H9 (cell line): Measurements from ENCODE around the gene MORN1. TPM values are rescaled to one million over a fixed set of nuclear protein-coding genes. Genes with fewer than 3 reads are reported as not detected.

ENCODE experiments used
- DNase-seq: peaks from one replicate; pipeline ENCODE4 v3.0.0-alpha.2; 2017
- H2AFZ ChIP-seq: one replicate; pipeline ENCODE4 v1.6.1; 2013; ENCODE audit warnings: mild to moderate bottlenecking, low read length, control low read depth, moderate library complexity
- H2AK5ac ChIP-seq: 2 replicates; pipeline ENCODE4 v1.6.1; 2013; ENCODE audit warnings: low read length, control low read depth, mixed read lengths; ENCODE audit not compliant: insufficient read length
- H2BK120ac ChIP-seq: one replicate; pipeline ENCODE4 v1.6.1; 2013; ENCODE audit warnings: low read depth, mild to moderate bottlenecking, low read length, control low read depth, inconsistent platforms; ENCODE audit not compliant: poor library complexity, severe bottlenecking
- H2BK12ac ChIP-seq: 2 replicates; pipeline ENCODE4 v1.6.1; 2013; ENCODE audit warnings: low read length, control low read depth, mixed read lengths, low read depth; ENCODE audit not compliant: insufficient read length
- H2BK15ac ChIP-seq: 2 replicates; pipeline ENCODE4 v1.6.1; 2013; ENCODE audit warnings: low read depth, low read length, control low read depth
- H2BK20ac ChIP-seq: one replicate; pipeline ENCODE4 v1.6.1; 2013; ENCODE audit warnings: low read depth, mild to moderate bottlenecking, low read length, control low read depth, inconsistent platforms; ENCODE audit not compliant: poor library complexity, severe bottlenecking
- H2BK5ac ChIP-seq: 2 replicates; pipeline ENCODE4 v1.6.1; 2013; ENCODE audit warnings: low read length, control low read depth, mixed read lengths; ENCODE audit not compliant: insufficient read length
- H3K14ac ChIP-seq: 2 replicates; pipeline ENCODE4 v1.6.1; 2013; ENCODE audit warnings: low read length, control low read depth; ENCODE audit not compliant: insufficient read depth
- H3K18ac ChIP-seq: 2 replicates; pipeline ENCODE4 v1.6.1; 2013; ENCODE audit warnings: low read depth, mild to moderate bottlenecking, mixed read lengths, low read length, control low read depth; ENCODE audit not compliant: insufficient read length
- H3K23ac ChIP-seq: 2 replicates; pipeline ENCODE4 v1.6.1; 2013; ENCODE audit warnings: low read length, control low read depth, mixed read lengths, low read depth; ENCODE audit not compliant: insufficient read length
- H3K23me2 ChIP-seq: 2 replicates; pipeline ENCODE4 v1.6.1; 2013; ENCODE audit warnings: low read depth, mild to moderate bottlenecking, mixed read lengths, low read length, control low read depth; ENCODE audit not compliant: insufficient read length, poor library complexity, severe bottlenecking
- H3K27ac ChIP-seq: 2 replicates; pipeline ENCODE4 v1.5.1; 2013; ENCODE audit warnings: low read length, control low read depth, mixed read lengths, low read depth; ENCODE audit not compliant: insufficient read length
- H3K27me3 ChIP-seq: 2 replicates; pipeline ENCODE4 v1.6.1; 2013; ENCODE audit warnings: low read length, control low read depth, inconsistent platforms; ENCODE audit not compliant: insufficient read depth
- H3K4ac ChIP-seq: 2 replicates; pipeline ENCODE4 v1.6.1; 2013; ENCODE audit warnings: low read depth, mild to moderate bottlenecking, control low read depth, inconsistent platforms, low read length, moderate library complexity
- H3K4me1 ChIP-seq: 2 replicates; pipeline ENCODE4 v1.6.1; 2013; ENCODE audit warnings: low read length, control low read depth, inconsistent platforms; ENCODE audit not compliant: insufficient read depth
- H3K4me2 ChIP-seq: 2 replicates; pipeline ENCODE4 v1.6.1; 2013; ENCODE audit warnings: low read length, control low read depth, mixed read lengths; ENCODE audit not compliant: insufficient read length, insufficient read depth
- H3K56ac ChIP-seq: 2 replicates; pipeline ENCODE4 v1.6.1; 2013; ENCODE audit warnings: low read depth, mild to moderate bottlenecking, mixed read lengths, low read length, control low read depth; ENCODE audit not compliant: insufficient read length
- H3K79me1 ChIP-seq: 2 replicates; pipeline ENCODE4 v1.6.1; 2013; ENCODE audit warnings: low read depth, mild to moderate bottlenecking, moderate library complexity, low read length, control low read depth, inconsistent platforms; ENCODE audit not compliant: insufficient read depth, poor library complexity, severe bottlenecking
- H3K79me2 ChIP-seq: 2 replicates; pipeline ENCODE4 v1.6.1; 2013; ENCODE audit warnings: low read length, control low read depth, inconsistent platforms; ENCODE audit not compliant: insufficient read depth
- H3K9ac ChIP-seq: 2 replicates; pipeline ENCODE4 v1.6.1; 2013; ENCODE audit warnings: low read length, control low read depth, mixed read lengths; ENCODE audit not compliant: insufficient read length; ENCODE audit errors: extremely low read depth
- H3K9me3 ChIP-seq: one replicate; pipeline ENCODE4 v1.6.1; 2013; ENCODE audit warnings: low read depth, low read length, inconsistent platforms; ENCODE audit not compliant: control insufficient read depth
- H3T11ph ChIP-seq: one replicate; pipeline ENCODE4 v1.6.1; 2013; ENCODE audit warnings: mild to moderate bottlenecking, low read length, control low read depth, inconsistent platforms
- H4K20me1 ChIP-seq: one replicate; pipeline ENCODE4 v1.6.1; 2013; ENCODE audit not compliant: control insufficient read depth, insufficient read length, insufficient read depth
- H4K5ac ChIP-seq: 2 replicates; pipeline ENCODE4 v1.6.1; 2013; ENCODE audit warnings: low read depth, mild to moderate bottlenecking, mixed read lengths, low read length, control low read depth; ENCODE audit not compliant: insufficient read length
- H4K8ac ChIP-seq: replicated peaks from 2 replicates; pipeline ENCODE4 v1.6.1; 2013; ENCODE audit warnings: low read length, control low read depth, mixed read lengths, low read depth; ENCODE audit not compliant: insufficient read length
- H4K91ac ChIP-seq: 2 replicates; pipeline ENCODE4 v1.6.1; 2013; ENCODE audit warnings: low read depth, mild to moderate bottlenecking, moderate library complexity, mixed read lengths, low read length, control low read depth; ENCODE audit not compliant: insufficient read length
- H3K27ac Mint-ChIP-seq, 3 experiments: 2 replicates in 2 of 3; 3 replicates in 1 of 3; pipeline ENCODE4 v1.8.0; 2020 to 2021; ENCODE audit warnings: mixed read lengths in 3 of 3, mild to moderate bottlenecking in 1 of 3, moderate library complexity in 1 of 3
- H3K27me3 Mint-ChIP-seq: 2 replicates; pipeline ENCODE4 v1.8.0; 2021; ENCODE audit warnings: low read depth, mild to moderate bottlenecking, moderate library complexity, mixed read lengths
- H3K36me3 Mint-ChIP-seq, 3 experiments: 2 replicates in 2 of 3; 3 replicates in 1 of 3; pipeline ENCODE4 v1.8.0; 2020 to 2021; ENCODE audit warnings: low read depth in 3 of 3, mixed read lengths in 3 of 3; ENCODE audit not compliant: insufficient read depth in 1 of 3
- H3K4me1 Mint-ChIP-seq, 2 experiments: 2 replicates each; pipeline ENCODE4 v1.8.0; 2020; ENCODE audit warnings: mixed read lengths in 2 of 2
- H3K4me3 Mint-ChIP-seq, 2 experiments: 2 replicates in 1 of 2; 3 replicates in 1 of 2; pipeline ENCODE4 v1.8.0; 2020 to 2021; ENCODE audit warnings: mild to moderate bottlenecking in 2 of 2, mixed read lengths in 2 of 2, moderate library complexity in 1 of 2
- H3K9me3 Mint-ChIP-seq, 2 experiments: 2 replicates in 1 of 2; 3 replicates in 1 of 2; pipeline ENCODE4 v1.8.0; 2020; ENCODE audit warnings: mild to moderate bottlenecking in 2 of 2, mixed read lengths in 2 of 2, moderate library complexity in 1 of 2
- WGBS: extraction: QIAGEN DNeasy Blood & Tissue Kit; methylation state at CpG from one replicate; pipeline ENCODE4 v1.1.7; 2013; ENCODE audit warnings: missing lambda C conversion rate, low lambda C conversion rate, mixed read lengths; ENCODE audit not compliant: insufficient read length; ENCODE audit errors: extremely low coverage; 5-methylcytosine and 5-hydroxymethylcytosine counted together
- total RNA-seq: library from RNA; stranded (reverse); gene quantifications from 2 replicates; pipeline ENCODE4 v1.2.1, GENCODE V29; 2021
- TF ChIP-seq, protein P1 (sequence below): fragments of 200-600 bp; sonication (generic); conservative IDR thresholded peaks from 3 replicates; pipeline ENCODE4 v1.8.0; 2021; ENCODE audit warnings: antibody characterized with exemption, mild to moderate bottlenecking

MORN1 gene
- total RNA-seq, 1 experiment from 2014 or later: 12.7 TPM

DNA sequence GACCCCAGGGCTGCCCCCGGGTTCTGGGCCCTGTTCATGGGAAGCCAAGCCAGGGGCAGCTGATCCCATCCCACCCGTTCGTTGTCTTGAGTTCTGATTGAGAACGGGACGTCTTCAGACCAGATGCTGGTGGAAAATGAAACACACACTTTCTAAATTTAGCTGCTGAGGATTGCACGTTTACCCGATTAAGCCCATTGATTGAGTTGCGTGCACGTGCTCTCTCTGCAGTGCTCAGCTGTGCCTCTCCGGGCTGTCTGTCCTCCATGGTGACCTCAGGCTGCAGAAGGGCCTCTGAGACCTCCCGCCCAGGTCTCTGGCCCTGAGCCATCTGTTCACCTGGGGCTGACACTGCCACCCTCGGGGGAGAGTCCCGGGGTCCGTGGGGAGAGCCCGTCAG is 48.0 kb upstream of the MORN1 start:
- H3K27ac ChIP-seq: no peak overlapping the region
- H2AFZ ChIP-seq: no peak overlapping the region
- no peak for DNase-seq
- H3K27me3 ChIP-seq: peaks cover 7% of the 10 kb centered on the region; the same call in 1 of the 2 replicates
- H3K4ac ChIP-seq: no peak overlapping the region
- no peak overlapping the region for H2BK12ac ChIP-seq
- no peak overlapping the region for H3K56ac ChIP-seq
- H3K9ac ChIP-seq: no peak overlapping the region
- no peak overlapping the region for H4K8ac ChIP-seq
- H3K4me2 ChIP-seq: no peak overlapping the region
- H3K36me3 Mint-ChIP-seq: no peaks in the 10 kb centered on the region
- H3K27me3 Mint-ChIP-seq: peaks cover 47% of the 10 kb centered on the region
- H2BK120ac ChIP-seq: no peak overlapping the region
- no peaks in the 10 kb centered on the region for H3K79me2 ChIP-seq
- H3K4me1 ChIP-seq: no peaks in the 10 kb centered on the region
- H3K4me1 Mint-ChIP-seq: no peaks in the 10 kb centered on the region
- no peak overlapping the region for H3T11ph ChIP-seq
- peaks cover 6% of the 10 kb centered on the region for H3K23me2 ChIP-seq
- no CpG with 5 or more reads among the region's 15 CpGs for WGBS
- H2BK20ac ChIP-seq: no peak overlapping the region
- H3K9me3 ChIP-seq: no peaks in the 10 kb centered on the region
- H3K4me3 Mint-ChIP-seq: no peak overlapping the region
- H4K20me1 ChIP-seq: no peaks in the 10 kb centered on the region
- H3K23ac ChIP-seq: no peak overlapping the region
- H4K5ac ChIP-seq: no peak overlapping the region
- H2AK5ac ChIP-seq: no peak overlapping the region
- H3K9me3 Mint-ChIP-seq: no peaks in the 10 kb centered on the region
- H3K14ac ChIP-seq: no peak overlapping the region
- H4K91ac ChIP-seq: no peak overlapping the region
- no peak overlapping the region for H3K18ac ChIP-seq
- no peak overlapping the region for H3K27ac Mint-ChIP-seq
- H3K79me1 ChIP-seq: no peaks in the 10 kb centered on the region
- H2BK5ac ChIP-seq: no peak overlapping the region
- H2BK15ac ChIP-seq: no peak overlapping the region
- TF ChIP-seq, protein P1, sequence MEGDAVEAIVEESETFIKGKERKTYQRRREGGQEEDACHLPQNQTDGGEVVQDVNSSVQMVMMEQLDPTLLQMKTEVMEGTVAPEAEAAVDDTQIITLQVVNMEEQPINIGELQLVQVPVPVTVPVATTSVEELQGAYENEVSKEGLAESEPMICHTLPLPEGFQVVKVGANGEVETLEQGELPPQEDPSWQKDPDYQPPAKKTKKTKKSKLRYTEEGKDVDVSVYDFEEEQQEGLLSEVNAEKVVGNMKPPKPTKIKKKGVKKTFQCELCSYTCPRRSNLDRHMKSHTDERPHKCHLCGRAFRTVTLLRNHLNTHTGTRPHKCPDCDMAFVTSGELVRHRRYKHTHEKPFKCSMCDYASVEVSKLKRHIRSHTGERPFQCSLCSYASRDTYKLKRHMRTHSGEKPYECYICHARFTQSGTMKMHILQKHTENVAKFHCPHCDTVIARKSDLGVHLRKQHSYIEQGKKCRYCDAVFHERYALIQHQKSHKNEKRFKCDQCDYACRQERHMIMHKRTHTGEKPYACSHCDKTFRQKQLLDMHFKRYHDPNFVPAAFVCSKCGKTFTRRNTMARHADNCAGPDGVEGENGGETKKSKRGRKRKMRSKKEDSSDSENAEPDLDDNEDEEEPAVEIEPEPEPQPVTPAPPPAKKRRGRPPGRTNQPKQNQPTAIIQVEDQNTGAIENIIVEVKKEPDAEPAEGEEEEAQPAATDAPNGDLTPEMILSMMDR: no peak
